Activated naive CD8-positive, alpha-beta T cell treated with anti-CD3 and anti-CD28 coated beads for 36 hours (primary cell): ENCODE data around the gene HIVEP2. TPM values are rescaled to one million over a fixed set of nuclear protein-coding genes. Genes with fewer than 3 reads are reported as not detected.

Source experiments
- DNase-seq: peaks from one replicate; pipeline ENCODE4 v3.0.0; 2021
- H3K27ac Mint-ChIP-seq: one replicate; pipeline ENCODE4 v1.8.0; 2022; ENCODE audit warnings: mild to moderate bottlenecking, moderate library complexity, mixed read lengths
- H3K27me3 Mint-ChIP-seq: one replicate; pipeline ENCODE4 v1.8.0; 2022; ENCODE audit warnings: mild to moderate bottlenecking, mixed read lengths
- H3K36me3 Mint-ChIP-seq: one replicate; pipeline ENCODE4 v1.8.0; 2021; ENCODE audit warnings: mild to moderate bottlenecking, mixed read lengths
- H3K4me1 Mint-ChIP-seq: one replicate; pipeline ENCODE4 v1.8.0; 2021; ENCODE audit warnings: mixed read lengths
- H3K4me3 Mint-ChIP-seq: one replicate; pipeline ENCODE4 v1.8.0; 2022; ENCODE audit warnings: mild to moderate bottlenecking, moderate library complexity, mixed read lengths
- H3K9me3 Mint-ChIP-seq: one replicate; pipeline ENCODE4 v1.8.0; 2022; ENCODE audit warnings: mixed read lengths
- total RNA-seq, 2 experiments: library from RNA; stranded (reverse); gene quantifications; one replicate each; pipeline ENCODE4 v1.2.3, GENCODE V29; 2021

HIVEP2 gene
- total RNA-seq, 2 experiments from 2014 or later, result 27.1 to 28.8 TPM

- Mint-ChIP-seq H3K4me3 (no peak overlapping the region), H3K4me1 (peaks cover 26% of the 10 kb centered on the region), H3K9me3 (peaks cover 4% of the 10 kb centered on the region), H3K27ac (no peak overlapping the region), H3K27me3 (no peaks in the 10 kb centered on the region), H3K36me3 (no peaks in the 10 kb centered on the region)
- no peak for DNase-seq
These were observed 219.8 kb downstream of the HIVEP2 start for GRCh38 chr6:142725024-142725770.

- Mint-ChIP-seq H3K27ac (no peak overlapping the region), H3K4me3 (no peak overlapping the region), H3K9me3 (peaks cover 18% of the 10 kb centered on the region), H3K27me3 (no peaks in the 10 kb centered on the region), H3K36me3 (peaks cover 4% of the 10 kb centered on the region), H3K4me1 (peaks cover 11% of the 10 kb centered on the region)
- no peak for DNase-seq
These were observed 222.1 kb downstream of the HIVEP2 start for GRCh38 chr6:142722841-142723240.

GRCh38 chr6:142722012-142722411 is 223.0 kb downstream of the HIVEP2 start:
- H3K36me3 Mint-ChIP-seq, result peaks cover 5% of the 10 kb centered on the region
- no peak overlapping the region for H3K27ac Mint-ChIP-seq
- H3K9me3 Mint-ChIP-seq, result peaks cover 19% of the 10 kb centered on the region
- H3K27me3 Mint-ChIP-seq, result no peaks in the 10 kb centered on the region
- H3K4me3 Mint-ChIP-seq, result no peak overlapping the region
- DNase-seq, result no peak
- H3K4me1 Mint-ChIP-seq, result peaks cover 11% of the 10 kb centered on the region

- peaks cover 5% of the 10 kb centered on the region for H3K36me3 Mint-ChIP-seq
- peaks cover 19% of the 10 kb centered on the region for H3K9me3 Mint-ChIP-seq
- no peak overlapping the region for H3K27ac Mint-ChIP-seq
- H3K27me3 Mint-ChIP-seq, result no peaks in the 10 kb centered on the region
- no peak overlapping the region for H3K4me3 Mint-ChIP-seq
- no peak for DNase-seq
- H3K4me1 Mint-ChIP-seq, result peaks cover 11% of the 10 kb centered on the region
These were observed 223.6 kb downstream of the HIVEP2 start for GRCh38 chr6:142721215-142721920.

GRCh38 chr6:142718667-142719191 is 226.2 kb downstream of the HIVEP2 start:
- DNase-seq, result no peak
- no peak overlapping the region for H3K4me3 Mint-ChIP-seq
- peaks cover 5% of the 10 kb centered on the region for H3K36me3 Mint-ChIP-seq
- H3K27me3 Mint-ChIP-seq, result no peaks in the 10 kb centered on the region
- no peak overlapping the region for H3K27ac Mint-ChIP-seq
- H3K9me3 Mint-ChIP-seq, result peaks cover 19% of the 10 kb centered on the region
- H3K4me1 Mint-ChIP-seq, result peaks cover 13% of the 10 kb centered on the region

GRCh38 chr6:142716097-142716496 is 228.9 kb downstream of the HIVEP2 start:
- H3K27ac Mint-ChIP-seq, result no peak overlapping the region
- H3K27me3 Mint-ChIP-seq, result no peaks in the 10 kb centered on the region
- H3K9me3 Mint-ChIP-seq, result peaks cover 19% of the 10 kb centered on the region
- H3K4me3 Mint-ChIP-seq, result no peak overlapping the region
- no peak for DNase-seq
- peaks cover 5% of the 10 kb centered on the region for H3K36me3 Mint-ChIP-seq
- peaks cover 7% of the 10 kb centered on the region for H3K4me1 Mint-ChIP-seq

- H3K36me3 Mint-ChIP-seq, result peaks cover 5% of the 10 kb centered on the region
- DNase-seq, result no peak
These were observed 229.8 kb downstream of the HIVEP2 start for GRCh38 chr6:142714951-142715785.

GRCh38 chr6:142713959-142714358 is 231.0 kb downstream of the HIVEP2 start:
- H3K4me1 Mint-ChIP-seq, result peaks cover 5% of the 10 kb centered on the region
- no peaks in the 10 kb centered on the region for H3K27me3 Mint-ChIP-seq
- peaks cover 8% of the 10 kb centered on the region for H3K9me3 Mint-ChIP-seq
- H3K27ac Mint-ChIP-seq, result no peak overlapping the region
- H3K36me3 Mint-ChIP-seq, result peaks cover 2% of the 10 kb centered on the region
- no peak overlapping the region for H3K4me3 Mint-ChIP-seq
- no peak for DNase-seq

More at GRCh38 chr6:142714951-142715785, 229.8 kb downstream of the HIVEP2 start:
- Mint-ChIP-seq H3K9me3 (peaks cover 15% of the 10 kb centered on the region), H3K4me1 (peaks cover 5% of the 10 kb centered on the region), H3K27me3 (no peaks in the 10 kb centered on the region), H3K27ac (no peak overlapping the region), H3K4me3 (no peak overlapping the region)

GRCh38 chr6:142712231-142712630 is 232.7 kb downstream of the HIVEP2 start:
- Mint-ChIP-seq H3K27me3 (no peaks in the 10 kb centered on the region), H3K27ac (no peak overlapping the region), H3K9me3 (peaks cover 2% of the 10 kb centered on the region), H3K4me3 (no peak overlapping the region), H3K4me1 (peaks cover 9% of the 10 kb centered on the region), H3K36me3 (no peaks in the 10 kb centered on the region)
- no peak for DNase-seq

GRCh38 chr6:142708651-142709050 is 236.3 kb downstream of the HIVEP2 start:
- no peak for DNase-seq
- Mint-ChIP-seq H3K36me3 (no peaks in the 10 kb centered on the region), H3K4me1 (peaks cover 21% of the 10 kb centered on the region), H3K9me3 (peaks cover 2% of the 10 kb centered on the region), H3K4me3 (no peak overlapping the region), H3K27me3 (no peaks in the 10 kb centered on the region), H3K27ac (no peak overlapping the region)

GRCh38 chr6:142707255-142707654 is 237.7 kb downstream of the HIVEP2 start:
- no peaks in the 10 kb centered on the region for H3K27me3 Mint-ChIP-seq
- peaks cover 27% of the 10 kb centered on the region for H3K4me1 Mint-ChIP-seq
- no peak for DNase-seq
- H3K9me3 Mint-ChIP-seq, result peaks cover 2% of the 10 kb centered on the region
- H3K4me3 Mint-ChIP-seq, result no peak overlapping the region
- H3K36me3 Mint-ChIP-seq, result peaks cover 3% of the 10 kb centered on the region
- no peak overlapping the region for H3K27ac Mint-ChIP-seq

GRCh38 chr6:142706210-142706609 is 238.8 kb downstream of the HIVEP2 start:
- Mint-ChIP-seq H3K4me3 (peak overlapping the region; percentile 32), H3K4me1 (peaks cover 27% of the 10 kb centered on the region), H3K36me3 (peaks cover 3% of the 10 kb centered on the region), H3K27ac (peak overlapping the region; percentile 21), H3K9me3 (peaks cover 2% of the 10 kb centered on the region), H3K27me3 (no peaks in the 10 kb centered on the region)
- no peak for DNase-seq

- no peak overlapping the region for H3K4me3 Mint-ChIP-seq
- H3K27me3 Mint-ChIP-seq, result no peaks in the 10 kb centered on the region
- H3K9me3 Mint-ChIP-seq, result peaks cover 2% of the 10 kb centered on the region
- H3K36me3 Mint-ChIP-seq, result peaks cover 3% of the 10 kb centered on the region
- DNase-seq, result no peak
- no peak overlapping the region for H3K27ac Mint-ChIP-seq
- peaks cover 27% of the 10 kb centered on the region for H3K4me1 Mint-ChIP-seq
These were observed 239.9 kb downstream of the HIVEP2 start for GRCh38 chr6:142705054-142705453.

GRCh38 chr6:142702501-142703460 is 242.2 kb downstream of the HIVEP2 start:
- Mint-ChIP-seq H3K36me3 (peaks cover 3% of the 10 kb centered on the region), H3K9me3 (no peaks in the 10 kb centered on the region), H3K27me3 (no peaks in the 10 kb centered on the region), H3K4me3 (no peak overlapping the region), H3K4me1 (peaks cover 34% of the 10 kb centered on the region), H3K27ac (no peak overlapping the region)
- no peak for DNase-seq
